HG02938 (cell line): ENCODE results near the gene EEF2K.
"Not testable (repeated sequence)": the region's sequence is repeated elsewhere in the genome, so short reads cannot be mapped to it uniquely, and the experiment has no call there.

Source experiments
- ATAC-seq: cut with Tn5 transposase; IDR thresholded peaks from one replicate; pipeline ENCODE4 v1.9.1; 2021; ENCODE audit warnings: mild to moderate bottlenecking, moderate library complexity; ENCODE audit not compliant: unreplicated experiment

Gene EEF2K

GRCh38 chr16:22291860-22292318, 85.8 kb downstream of the EEF2K start:
- no peak for ATAC-seq

GRCh38 chr16:22292320-22292719, 86.2 kb downstream of the EEF2K start:
- ATAC-seq, result no peak

- no peak for ATAC-seq
Observed at GRCh38 chr16:22293137-22294106, 87.3 kb downstream of the EEF2K start.

GRCh38 chr16:22296225-22297113, 90.4 kb downstream of the EEF2K start:
- no peak for ATAC-seq

- ATAC-seq, result peak; percentile 80
Observed at GRCh38 chr16:22297114-22297870, 91.2 kb downstream of the EEF2K start, which contains the start of gene POLR3E. Gene POLR3E, plus strand, starts transcription at chr16:22297409. Its CDS starts 5,560 bp downstream, at chr16:22302969.

GRCh38 chr16:22297871-22298733, 92.0 kb downstream of the EEF2K start:
- peak; percentile 31 for ATAC-seq

- ATAC-seq, result no peak
Observed at GRCh38 chr16:22299036-22299435, 93.0 kb downstream of the EEF2K start.

- ATAC-seq, result no peak
Observed at GRCh38 chr16:22300427-22301071, 94.5 kb downstream of the EEF2K start.

GRCh38 chr16:22301423-22301822, 95.3 kb downstream of the EEF2K start:
- ATAC-seq, result not testable (repeated sequence)

GRCh38 chr16:22302776-22303363, 96.8 kb downstream of the EEF2K start:
- ATAC-seq, result no peak

GRCh38 chr16:22304411-22304810, 98.3 kb downstream of the EEF2K start:
- no peak for ATAC-seq

GRCh38 chr16:22306788-22307187, 100.7 kb downstream of the EEF2K start:
- ATAC-seq, result no peak

- ATAC-seq, result no peak
Observed at GRCh38 chr16:22307838-22308237, 101.8 kb downstream of the EEF2K start.

GRCh38 chr16:22308824-22309520, 102.9 kb downstream of the EEF2K start:
- ATAC-seq, result no peak

GRCh38 chr16:22311520-22311919, 105.4 kb downstream of the EEF2K start:
- ATAC-seq, result no peak

- no peak for ATAC-seq
Observed at GRCh38 chr16:22312897-22313781, 107.1 kb downstream of the EEF2K start.

GRCh38 chr16:22313876-22314470, 107.9 kb downstream of the EEF2K start:
- ATAC-seq, result no peak
